NCI-H1694 (cell line): ENCODE results near the gene CDH3.

Experiments used
- DNase-seq: peaks from one replicate; lab custom pipeline; 2025; lab: John Stamatoyannopoulos, UW

Gene CDH3

DNA sequence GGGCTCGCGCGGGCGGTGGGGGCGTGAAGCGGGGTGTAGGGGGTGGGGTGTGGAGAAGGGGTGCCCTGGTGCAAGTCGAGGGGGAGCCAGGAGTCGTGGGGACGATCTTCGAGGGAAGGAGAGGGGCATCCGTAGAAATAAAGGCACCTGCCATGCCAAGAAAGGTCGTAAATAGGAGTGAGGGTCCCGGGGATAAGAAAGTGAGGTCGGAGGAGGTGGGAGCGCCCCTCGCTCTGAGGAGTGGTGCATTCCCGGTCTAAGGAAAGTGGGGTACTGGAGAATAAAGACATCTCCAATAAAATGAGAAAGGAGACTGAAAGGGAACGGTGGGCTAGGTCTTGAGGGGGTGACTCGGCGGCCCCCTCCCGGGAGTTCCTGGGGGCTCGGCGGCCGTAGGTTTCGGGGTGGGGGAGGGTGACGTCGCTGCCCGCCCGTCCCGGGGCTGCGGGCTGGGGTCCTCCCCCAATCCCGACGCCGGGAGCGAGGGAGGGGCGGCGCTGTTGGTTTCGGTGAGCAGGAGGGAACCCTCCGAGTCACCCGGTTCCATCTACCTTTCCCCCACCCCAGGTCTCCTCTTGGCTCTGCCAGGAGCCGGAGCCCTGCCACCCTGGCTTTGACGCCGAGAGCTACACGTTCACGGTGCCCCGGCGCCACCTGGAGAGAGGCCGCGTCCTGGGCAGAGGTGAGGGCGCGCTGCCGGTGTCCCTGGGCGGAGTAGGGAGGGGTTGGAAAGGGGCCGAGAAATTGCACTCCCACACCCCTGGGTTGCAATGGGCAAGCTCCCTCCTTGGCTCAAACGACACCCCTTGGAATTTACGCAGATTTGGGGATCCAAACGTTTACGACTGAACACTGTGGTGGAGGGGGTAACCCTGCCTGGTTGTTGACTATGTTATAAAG is 92.9 kb downstream of the CDH3 start:
- DNase-seq = no peak

DNA sequence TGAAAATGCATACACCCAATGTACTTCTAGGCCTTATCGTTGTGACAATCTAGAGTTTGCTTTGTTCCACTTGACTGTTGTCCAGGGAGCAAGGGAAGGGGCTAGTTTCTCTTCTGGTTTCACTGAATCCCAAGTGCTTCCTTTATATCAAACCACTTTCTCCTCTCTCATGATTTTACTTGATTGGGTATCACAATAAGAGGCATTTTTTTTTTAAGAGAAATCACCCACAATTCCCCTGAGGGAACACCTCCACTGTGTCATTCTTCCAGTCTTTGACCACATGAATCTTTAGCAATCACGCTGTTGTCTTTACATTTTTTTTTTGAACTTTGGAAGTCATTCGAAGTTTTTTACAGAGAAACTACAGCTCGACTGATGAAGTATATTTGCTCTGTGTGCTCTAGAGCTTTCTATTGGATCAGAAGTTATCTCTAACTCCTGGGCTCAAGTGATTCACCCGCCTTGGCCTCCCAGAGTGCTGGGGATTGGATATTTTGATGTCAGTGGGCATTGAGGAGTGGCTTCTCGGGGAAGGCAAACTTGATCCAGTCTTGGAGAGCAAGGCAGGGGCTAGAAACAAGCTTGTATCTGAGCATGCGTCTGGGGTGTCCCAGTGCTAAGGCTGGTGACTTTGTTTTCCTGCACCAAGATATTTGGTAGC is 95.0 kb downstream of the CDH3 start:
- no peak for DNase-seq

DNA sequence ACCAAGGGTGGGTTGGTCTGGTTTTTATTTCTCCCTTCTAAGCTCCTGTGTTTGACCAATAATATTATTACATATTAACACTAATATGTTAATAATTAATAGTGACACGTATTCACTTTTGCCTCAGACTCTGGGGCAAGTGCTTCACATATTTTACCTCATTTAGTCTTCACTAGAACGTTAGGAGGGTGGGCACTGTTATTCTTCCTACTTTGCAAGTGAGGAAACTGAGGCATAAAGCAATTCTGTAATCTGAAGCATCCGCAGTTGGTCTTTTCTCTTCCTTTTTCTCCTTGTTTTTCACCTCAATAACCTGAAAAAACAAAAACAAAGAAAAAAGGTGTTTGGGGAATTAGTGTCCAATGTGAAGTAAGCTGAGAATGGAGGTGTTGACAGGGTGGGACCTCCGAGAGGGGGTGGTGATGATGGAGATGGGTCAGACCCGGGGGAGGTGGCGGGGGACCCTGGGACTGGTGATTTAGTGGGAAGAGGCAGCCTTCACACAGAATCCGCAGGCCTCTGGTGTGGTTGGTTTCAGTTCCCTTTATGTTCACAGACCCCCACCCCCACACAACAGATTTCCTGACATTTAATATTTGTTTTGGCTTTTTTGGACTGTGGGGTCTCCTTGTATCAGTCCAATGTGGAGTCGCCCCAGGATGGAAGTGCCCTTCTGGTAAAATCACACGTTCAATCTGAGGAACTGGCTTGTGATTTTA is 95.7 kb downstream of the CDH3 start:
- no peak for DNase-seq

GRCh38 chr16:68743664-68744063 is 98.6 kb downstream of the CDH3 start:
- DNase-seq = no peak

DNA sequence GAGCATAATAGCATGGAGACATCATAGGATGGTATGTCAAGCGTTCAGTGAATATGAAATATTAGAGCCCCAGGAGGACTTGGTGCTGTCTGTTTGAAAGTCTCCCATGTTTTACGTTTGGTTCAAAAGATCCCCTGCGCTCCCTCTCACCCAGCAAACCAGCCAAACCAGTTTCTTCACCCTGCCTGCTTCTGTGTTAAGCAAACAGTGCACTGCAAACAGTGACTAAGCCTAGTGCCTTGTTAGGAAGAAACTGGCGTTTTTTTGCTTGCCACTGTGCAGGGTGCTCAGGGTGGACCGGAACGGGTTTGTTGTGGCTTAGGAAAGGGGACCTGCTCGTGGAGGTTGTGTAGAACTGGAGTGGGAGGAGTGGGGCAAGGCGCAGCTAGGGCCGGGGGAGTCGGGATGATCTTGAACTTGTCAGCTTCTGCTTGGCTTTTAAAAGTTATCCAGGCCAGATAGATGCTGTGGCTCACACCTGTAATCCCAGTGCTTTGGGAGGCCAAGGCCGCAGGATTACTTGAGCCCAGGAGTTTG is 99.7 kb downstream of the CDH3 start:
- DNase-seq = no peak

DNA sequence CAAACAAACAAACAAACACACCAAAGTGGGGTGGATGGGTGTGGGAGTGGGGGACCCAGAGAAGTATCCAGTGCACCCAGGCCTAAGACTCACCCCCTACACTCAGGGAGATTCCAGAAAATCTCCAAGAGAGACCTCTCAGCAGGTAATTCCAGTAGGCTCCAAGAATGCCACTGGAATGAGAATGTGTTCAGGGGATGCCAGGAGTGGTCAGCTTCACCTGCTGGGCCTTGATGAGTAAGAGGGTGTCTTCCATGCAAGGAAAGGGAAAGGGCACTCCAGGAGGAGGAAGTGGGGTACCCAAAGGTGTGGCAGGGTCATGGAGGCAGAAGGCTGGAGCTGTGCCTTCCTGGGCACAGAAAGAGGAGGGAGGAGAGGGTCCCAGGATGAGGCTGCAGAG is 101.8 kb downstream of the CDH3 start:
- no peak for DNase-seq

- no peak for DNase-seq
These were observed 104.3 kb downstream of the CDH3 start for GRCh38 chr16:68749432-68749831.
